H1 (cell line): ENCODE results near the gene ZNF565. TPM values are rescaled to one million over a fixed set of nuclear protein-coding genes. Genes with fewer than 3 reads are reported as not detected.

Experiments used
- CHD1 ChIP-seq: IDR thresholded peaks from 2 replicates; pipeline ENCODE4 v1.6.1; 2012; ENCODE audit warnings: low read depth, low read length, improper control_type of control experiment
- CHD2 ChIP-seq: IDR thresholded peaks from 2 replicates; pipeline ENCODE4 v1.6.1; 2012; ENCODE audit warnings: low read length, improper control_type of control experiment
- CHD7 ChIP-seq: fragments of 300-600 bp; sonication (generic); IDR thresholded peaks from 2 replicates; pipeline ENCODE4 v1.7.1; 2012; ENCODE audit warnings: low read length, moderate library complexity, mild to moderate bottlenecking, inconsistent platforms; ENCODE audit not compliant: insufficient replicate concordance
- EP300 ChIP-seq, 2 experiments: IDR thresholded peaks; 1 replicate in 1 of 2; 2 replicates in 1 of 2; pipeline ENCODE4 v1.6.1; 2011 to 2012; ENCODE audit warnings: low read depth in 2 of 2, low read length in 2 of 2, mild to moderate bottlenecking in 2 of 2, borderline replicate concordance in 1 of 2, inconsistent platforms in 1 of 2, moderate library complexity in 1 of 2
- KDM4A ChIP-seq: IDR thresholded peaks from one replicate; pipeline ENCODE4 v1.7.1; 2012; ENCODE audit warnings: low read depth, mild to moderate bottlenecking, moderate library complexity, low read length, inconsistent platforms; ENCODE audit not compliant: severe bottlenecking
- POLR2AphosphoS5 ChIP-seq: IDR thresholded peaks from 2 replicates; pipeline ENCODE4 v1.6.1; 2011; ENCODE audit warnings: low read depth, low read length
- TBP ChIP-seq: IDR thresholded peaks from 2 replicates; pipeline ENCODE4 v1.6.1; 2011; ENCODE audit warnings: low read depth, low read length, improper control_type of control experiment
- polyA plus RNA-seq, 7 experiments: library from polyadenylated mRNA; depleted of rRNA in 3 of 7; stranded (reverse) in 5 of 7; unstranded in 2 of 7; fragments of >200 nt in 5 of 7; fragments of 200-250 nt in 2 of 7; gene quantifications; 1 replicate in 5 of 7; 2 replicates in 1 of 7; 4 replicates in 1 of 7; pipeline versions ENCODE4 v1.2.1 to v1.2.3, GENCODE V29; 2011 to 2013; ENCODE audit warnings: missing spikeins in 2 of 7, mixed read lengths in 2 of 7
- total RNA-seq: library from RNA; stranded (reverse); fragmentation: NEBNext Ultra II Directional; extraction: Animal tissue kit (Norgen Biotek cat#: 25700); gene quantifications from 2 replicates; pipeline ENCODE4 v1.2.1, GENCODE V29; 2021
- TF ChIP-seq, protein P1 (sequence below): IDR thresholded peaks from 2 replicates; pipeline ENCODE4 v1.6.1; 2011; ENCODE audit warnings: low read depth, mild to moderate bottlenecking, low read length; ENCODE audit not compliant: insufficient read depth

Gene ZNF565
- total and polyA plus RNA-seq, 2 of the 8 experiments (the other 6 are each of a cell fraction or from before 2014, with no cell fraction given), result 0.89 to 3.1 TPM

- TF ChIP-seq CHD7 (no peak), KDM4A (no peak), CHD2 (no peak), POLR2AphosphoS5 (no peak), EP300 (IDR thresholded peaks at IDR 0.05; ENCODE audit: borderline replicate concordance in 1 of 2, low read depth in 2 of 2, low read length in 2 of 2) (no peak), TBP (no peak), CHD1 (no peak)
- TF ChIP-seq, protein P1, sequence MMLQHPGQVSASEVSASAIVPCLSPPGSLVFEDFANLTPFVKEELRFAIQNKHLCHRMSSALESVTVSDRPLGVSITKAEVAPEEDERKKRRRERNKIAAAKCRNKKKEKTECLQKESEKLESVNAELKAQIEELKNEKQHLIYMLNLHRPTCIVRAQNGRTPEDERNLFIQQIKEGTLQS, result no peak
Measured at GRCh38 chr19:36252047-36252446, 37.6 kb upstream of the ZNF565 start (continued).
